D721Med (cell line): ENCODE measurements around the gene NEK9.

Source experiments
- DNase-seq: peaks from one replicate; pipeline ENCODE4 v3.0.0; 2011; ENCODE audit warnings: low spot score; ENCODE audit not compliant: insufficient read length
- FAIRE-seq: peaks from 2 replicates; lab custom pipeline; 2011; peaks lifted over from hg19 to GRCh38; lab: Jason Lieb, UNC
- TF ChIP-seq, protein P1 (sequence below): IDR thresholded peaks from 2 replicates; pipeline ENCODE4 v1.5.1; 2012; ENCODE audit warnings: mild to moderate bottlenecking, control low read depth; ENCODE audit not compliant: insufficient read depth; ENCODE audit errors: missing control alignments

NEK9 gene

DNA sequence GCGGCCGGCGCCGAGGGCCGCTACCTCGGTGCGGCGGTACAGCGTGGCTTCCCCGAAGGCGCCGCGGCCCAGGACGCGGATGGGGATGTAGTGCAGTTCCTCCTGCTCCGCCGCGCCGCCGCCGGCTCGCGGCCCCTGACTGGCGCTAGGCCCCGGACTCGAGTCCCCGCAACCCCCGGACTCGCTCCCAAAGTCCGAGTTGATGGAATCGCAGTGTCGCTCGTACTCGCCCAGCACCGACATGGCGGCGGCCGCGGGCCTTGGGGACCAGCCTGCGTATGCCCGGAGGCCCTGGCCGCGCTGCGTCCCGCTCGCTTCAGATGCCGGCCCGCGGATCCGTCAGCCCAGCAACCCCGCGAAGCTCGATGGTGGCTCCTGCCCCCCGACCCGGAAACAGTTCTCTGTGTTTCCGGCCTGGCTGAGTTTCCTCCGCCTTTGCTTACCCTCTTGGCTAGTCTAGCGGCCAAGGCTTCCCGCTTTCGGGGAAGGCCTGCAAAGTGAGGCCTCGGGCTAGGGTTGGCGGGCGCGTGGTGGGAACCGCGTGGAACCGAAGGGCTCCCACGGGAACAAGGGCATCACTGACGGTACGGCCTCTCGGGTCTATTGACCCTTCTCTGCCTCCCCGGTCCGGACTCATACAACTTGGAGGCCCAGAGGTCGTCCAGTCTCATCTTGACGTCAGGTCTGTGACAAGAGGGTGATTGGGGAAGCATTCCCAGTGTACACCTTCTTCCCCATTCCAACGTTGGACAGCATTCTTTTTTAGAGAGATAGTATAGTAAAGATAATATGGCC is at the start of gene NEK9:
NEK9 (minus strand) TSS at position 370 of the 795 bp plus-strand sequence; CDS start at position 243, 127 bp downstream.
- DNase-seq (peak; percentile 86), FAIRE-seq (no peak)
- TF ChIP-seq, protein P1, sequence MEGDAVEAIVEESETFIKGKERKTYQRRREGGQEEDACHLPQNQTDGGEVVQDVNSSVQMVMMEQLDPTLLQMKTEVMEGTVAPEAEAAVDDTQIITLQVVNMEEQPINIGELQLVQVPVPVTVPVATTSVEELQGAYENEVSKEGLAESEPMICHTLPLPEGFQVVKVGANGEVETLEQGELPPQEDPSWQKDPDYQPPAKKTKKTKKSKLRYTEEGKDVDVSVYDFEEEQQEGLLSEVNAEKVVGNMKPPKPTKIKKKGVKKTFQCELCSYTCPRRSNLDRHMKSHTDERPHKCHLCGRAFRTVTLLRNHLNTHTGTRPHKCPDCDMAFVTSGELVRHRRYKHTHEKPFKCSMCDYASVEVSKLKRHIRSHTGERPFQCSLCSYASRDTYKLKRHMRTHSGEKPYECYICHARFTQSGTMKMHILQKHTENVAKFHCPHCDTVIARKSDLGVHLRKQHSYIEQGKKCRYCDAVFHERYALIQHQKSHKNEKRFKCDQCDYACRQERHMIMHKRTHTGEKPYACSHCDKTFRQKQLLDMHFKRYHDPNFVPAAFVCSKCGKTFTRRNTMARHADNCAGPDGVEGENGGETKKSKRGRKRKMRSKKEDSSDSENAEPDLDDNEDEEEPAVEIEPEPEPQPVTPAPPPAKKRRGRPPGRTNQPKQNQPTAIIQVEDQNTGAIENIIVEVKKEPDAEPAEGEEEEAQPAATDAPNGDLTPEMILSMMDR, result no peak

DNA sequence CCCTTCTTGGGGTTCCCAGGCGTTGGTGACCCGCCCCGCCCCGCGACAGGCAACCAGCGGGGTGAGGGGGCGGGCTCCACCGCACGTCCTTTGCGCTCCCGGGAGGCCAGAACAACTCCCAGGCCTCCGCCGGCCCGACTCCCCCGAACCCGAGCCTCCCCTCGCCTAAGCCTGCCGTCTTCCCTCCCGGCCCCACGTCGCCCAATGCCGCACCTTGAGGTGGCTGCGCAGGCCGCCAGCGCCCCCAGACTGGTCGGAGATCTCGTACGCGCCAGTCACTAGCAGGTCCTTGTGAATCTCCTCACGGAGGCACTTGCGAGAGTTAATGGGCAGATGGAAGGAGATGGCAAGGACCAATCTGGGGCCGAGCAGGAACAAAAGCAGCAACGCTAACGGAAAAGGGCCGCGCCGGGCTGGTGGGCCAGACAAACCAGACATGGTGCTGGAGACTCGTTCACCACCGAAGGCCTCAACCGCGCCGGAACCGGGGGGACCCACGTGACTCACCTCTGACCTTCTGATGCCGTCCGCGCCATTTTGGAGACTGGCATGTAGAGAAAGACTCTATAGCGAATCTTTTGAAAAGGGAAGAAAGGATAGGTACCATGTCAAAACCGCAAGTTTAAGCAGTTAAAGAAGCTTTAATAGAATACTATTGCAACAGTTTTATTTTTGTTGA is 49.4 kb upstream of the NEK9 start, which contains the start of gene TMED10:
TMED10 (minus strand) TSS at position 471 of the 679 bp plus-strand sequence; CDS start at position 438, 33 bp downstream.
- FAIRE-seq, result no peak
- peak; percentile 57 for DNase-seq
- TF ChIP-seq, protein P1, result no peak

DNA sequence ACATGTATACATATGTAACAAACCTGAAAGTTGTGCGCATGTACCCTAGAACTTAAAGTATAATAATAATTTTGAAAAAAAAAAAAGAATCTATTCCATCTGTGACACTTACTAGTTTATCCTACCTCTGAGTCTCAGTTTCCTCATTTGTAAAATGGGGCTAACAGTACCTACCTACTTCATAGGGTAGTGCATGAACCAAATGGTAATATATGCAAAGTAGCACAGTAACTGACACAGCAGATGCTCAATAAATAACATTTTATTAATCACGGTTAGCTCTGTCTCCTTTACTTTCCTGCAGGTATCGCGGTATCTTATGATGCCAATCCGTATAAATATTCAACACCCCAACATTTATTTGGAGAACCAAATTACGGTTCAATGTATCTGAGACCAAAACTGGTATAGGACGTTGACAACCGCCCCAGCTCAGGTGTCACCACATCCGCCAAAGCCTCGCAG is 48.9 kb upstream of the NEK9 start:
- TF ChIP-seq, protein P1, result no peak
- FAIRE-seq (no peak), DNase-seq (no peak)

DNA sequence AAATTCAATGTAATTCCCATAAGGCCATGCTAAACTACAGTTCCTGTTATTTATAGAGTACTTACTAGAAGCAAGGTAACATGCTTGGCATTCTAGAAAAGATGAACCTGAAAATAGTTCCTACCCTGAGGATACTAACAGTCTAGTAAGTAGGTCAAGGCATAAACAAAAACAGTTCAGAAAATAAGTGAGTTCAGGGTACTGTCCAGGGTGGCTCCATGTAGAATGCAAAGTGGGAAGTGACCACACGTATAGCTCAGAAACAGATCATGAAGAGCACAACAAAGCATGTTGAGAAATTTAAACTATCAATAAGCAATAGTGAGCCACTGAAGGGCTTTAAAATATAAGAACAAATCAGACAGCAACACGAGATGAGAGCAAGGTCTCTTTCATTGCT is 47.2 kb upstream of the NEK9 start:
- TF ChIP-seq, protein P1, result no peak
- DNase-seq (no peak), FAIRE-seq (no peak)

DNA sequence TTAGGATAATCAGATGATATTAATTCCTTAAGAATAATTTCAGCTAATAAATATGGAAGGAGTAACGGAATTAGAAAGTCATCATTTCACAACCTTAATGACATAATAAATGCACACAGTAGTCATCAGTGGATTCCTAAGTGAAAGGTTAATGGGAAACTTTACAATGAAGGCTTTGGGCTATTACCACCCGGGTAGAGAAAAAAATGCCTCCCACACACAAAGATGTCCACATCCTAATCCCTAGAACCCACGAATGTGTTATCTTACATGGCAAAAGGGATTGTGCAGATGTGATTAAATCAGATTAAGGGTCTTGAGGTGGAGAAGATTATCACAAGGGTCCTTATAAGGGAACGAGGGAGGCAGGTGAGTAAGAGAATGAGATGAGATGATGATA is 43.9 kb upstream of the NEK9 start:
- TF ChIP-seq, protein P1, result no peak
- FAIRE-seq, result peak; percentile 25
- no peak for DNase-seq

GRCh38 chr14:75168586-75169335 is 41.9 kb upstream of the NEK9 start:
- no peak for DNase-seq
- FAIRE-seq, result peak; percentile 16
- TF ChIP-seq, protein P1, result no peak
